COR-L47 (cell line): Measurements from ENCODE around the gene BBIP1.
A peak's percentile ranks its signal among the peaks of the same experiment; 100 is the strongest.
"Not testable (repeated sequence)": the region's sequence is repeated elsewhere in the genome, so short reads cannot be mapped to it uniquely, and the experiment has no call there.

Experiments used
- DNase-seq: peaks from one replicate; lab custom pipeline; 2025; lab: John Stamatoyannopoulos, UW

The BBIP1 gene

DNA sequence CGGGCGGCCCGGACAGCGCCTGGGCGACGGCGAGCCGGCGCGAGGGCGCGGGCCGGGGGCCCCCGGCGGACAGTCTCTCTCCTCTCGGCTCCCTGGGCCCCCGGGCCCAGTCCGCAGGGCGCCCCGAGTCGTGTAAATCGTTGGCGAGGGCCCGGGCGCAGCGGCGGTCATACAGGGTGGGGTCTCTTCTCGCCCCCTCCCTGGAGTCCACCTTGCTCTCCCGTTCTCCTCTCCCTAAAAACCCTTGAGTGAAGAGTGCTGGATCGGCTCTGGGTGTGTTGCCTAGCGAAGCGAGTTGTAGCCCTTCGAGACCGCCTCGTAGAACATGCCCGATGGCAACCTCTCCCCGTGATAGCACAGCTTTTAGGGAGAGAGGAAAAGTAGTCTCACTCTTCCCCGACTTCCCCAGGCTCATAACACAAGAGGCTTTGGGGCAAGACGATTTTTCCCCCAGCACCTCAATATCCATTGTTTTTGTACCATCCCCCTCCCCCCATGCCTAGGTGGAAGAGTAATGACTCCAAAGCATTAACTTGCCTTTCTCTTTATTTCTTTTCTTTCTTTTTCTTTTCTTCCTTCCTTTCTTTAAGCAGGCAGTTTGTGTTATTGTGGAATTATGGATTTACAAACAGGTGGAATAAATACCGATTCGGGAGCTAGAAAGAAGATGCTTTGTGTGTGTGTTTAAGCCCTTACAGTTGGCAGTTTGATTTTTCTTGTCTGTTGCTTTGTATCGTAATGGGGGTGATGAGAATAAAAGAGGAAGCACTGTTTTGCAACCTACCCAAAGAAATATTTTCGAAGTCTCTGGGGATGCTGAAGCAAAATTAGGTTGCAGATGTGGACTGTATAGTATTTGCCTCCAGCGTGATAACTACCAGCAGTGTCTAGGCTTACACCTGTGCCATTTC is 1.2 kb upstream of the BBIP1 start:
- DNase-seq = peak; percentile 22

DNA sequence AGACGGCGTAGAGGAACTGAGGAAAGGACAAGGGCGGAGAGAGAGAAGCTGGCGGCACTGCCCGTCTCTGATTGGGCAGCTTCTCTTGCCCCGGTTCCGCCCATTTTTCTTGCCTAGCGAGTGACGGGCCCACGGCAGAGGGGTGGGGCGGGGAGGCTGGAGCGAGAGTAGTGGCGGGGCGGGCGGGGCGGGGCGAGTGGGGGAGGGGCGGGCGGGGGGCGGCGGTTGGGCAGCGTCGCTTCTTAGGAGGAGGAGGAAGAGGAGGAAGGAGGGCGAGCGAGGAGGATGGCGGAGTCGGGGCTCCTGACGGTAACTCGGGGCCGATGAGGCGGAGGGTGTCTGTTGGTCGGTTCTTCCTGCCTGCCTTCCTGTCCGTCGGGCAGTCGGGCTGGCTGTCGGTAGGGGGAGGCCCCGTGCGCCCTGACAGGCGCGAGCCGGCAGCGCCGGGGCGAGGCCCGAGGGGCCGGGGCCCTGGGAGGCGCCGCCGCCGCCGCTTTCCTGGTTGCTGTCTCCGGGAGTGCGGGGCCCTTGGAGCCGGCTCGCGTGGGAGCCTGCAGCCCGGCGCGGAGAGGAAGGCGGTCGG is 460 bp upstream of the BBIP1 start, which contains the start of gene SHOC2:
Gene SHOC2, plus strand, starts transcription at position 256 of the 583 bp plus-strand sequence. CDS start 44,755 bp downstream, outside the sequence.
- peak; percentile 94 for DNase-seq

DNA sequence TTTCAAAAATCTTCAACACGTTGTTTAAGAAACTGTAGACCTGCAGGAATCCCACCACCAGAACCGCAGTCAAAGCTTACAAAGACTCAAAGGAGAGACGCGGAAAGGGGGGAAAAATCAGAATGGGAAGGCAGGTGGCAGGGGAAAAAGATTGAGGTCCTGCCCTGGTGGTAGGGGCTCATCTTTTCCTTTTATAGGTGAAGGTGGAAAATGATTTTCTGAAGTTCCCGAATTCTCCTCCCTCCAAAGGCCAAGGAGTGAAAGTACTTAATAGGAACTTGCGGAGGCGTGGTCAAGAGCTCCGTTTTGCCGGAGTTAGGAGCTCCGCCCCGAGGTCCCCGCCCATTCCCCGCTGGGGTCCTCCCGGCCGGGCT is 724 bp downstream of the BBIP1 start:
- DNase-seq = peak; percentile 74

GRCh38 chr10:110916554-110917346 is 2.2 kb downstream of the BBIP1 start:
- no peak for DNase-seq

DNA sequence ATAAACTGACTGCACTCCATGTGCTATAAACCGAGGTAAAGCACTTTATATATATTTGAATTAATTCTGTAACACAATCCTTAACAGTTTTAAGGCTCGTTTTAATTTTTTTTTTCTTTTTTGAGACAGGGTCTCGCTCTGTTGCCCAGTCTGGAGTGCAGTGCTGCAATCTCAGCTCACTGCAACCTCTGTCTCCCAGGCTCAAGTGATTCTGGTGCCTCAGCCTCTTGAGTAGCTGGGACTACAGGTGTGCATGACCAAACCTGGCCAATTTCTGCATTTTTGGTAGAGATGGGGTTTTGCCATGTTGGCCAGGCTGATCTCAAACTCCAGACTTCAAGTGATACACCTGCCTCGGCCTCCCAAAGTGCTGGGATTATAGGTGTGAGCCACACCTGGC is 3.4 kb downstream of the BBIP1 start:
- DNase-seq = not testable (repeated sequence)

DNA sequence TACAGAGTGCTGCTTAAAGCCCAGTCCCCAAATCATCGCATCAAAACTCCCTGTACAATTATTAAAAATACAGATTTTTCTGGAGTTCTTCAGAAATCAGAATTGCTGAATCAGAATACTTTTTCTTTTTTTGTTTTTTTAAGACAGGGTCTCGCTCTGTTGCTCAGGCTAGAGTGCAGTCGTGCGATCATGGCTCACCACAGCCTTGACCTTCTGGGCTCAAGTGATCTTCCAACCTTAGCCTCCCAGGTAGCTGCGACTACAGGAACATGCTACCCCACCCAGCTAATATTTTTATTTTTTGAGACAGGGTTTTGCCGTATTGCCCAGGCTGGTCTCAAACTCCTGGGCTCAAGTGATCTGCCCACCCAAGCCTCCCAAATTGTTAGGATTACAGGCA is 3.9 kb downstream of the BBIP1 start:
- no peak for DNase-seq

GRCh38 chr10:110914431-110914830 is 4.5 kb downstream of the BBIP1 start:
- DNase-seq = no peak

- DNase-seq = no peak
Measured at GRCh38 chr10:110912374-110912773, 6.6 kb downstream of the BBIP1 start.

GRCh38 chr10:110910138-110910537 is 8.8 kb downstream of the BBIP1 start:
- DNase-seq = no peak

DNA sequence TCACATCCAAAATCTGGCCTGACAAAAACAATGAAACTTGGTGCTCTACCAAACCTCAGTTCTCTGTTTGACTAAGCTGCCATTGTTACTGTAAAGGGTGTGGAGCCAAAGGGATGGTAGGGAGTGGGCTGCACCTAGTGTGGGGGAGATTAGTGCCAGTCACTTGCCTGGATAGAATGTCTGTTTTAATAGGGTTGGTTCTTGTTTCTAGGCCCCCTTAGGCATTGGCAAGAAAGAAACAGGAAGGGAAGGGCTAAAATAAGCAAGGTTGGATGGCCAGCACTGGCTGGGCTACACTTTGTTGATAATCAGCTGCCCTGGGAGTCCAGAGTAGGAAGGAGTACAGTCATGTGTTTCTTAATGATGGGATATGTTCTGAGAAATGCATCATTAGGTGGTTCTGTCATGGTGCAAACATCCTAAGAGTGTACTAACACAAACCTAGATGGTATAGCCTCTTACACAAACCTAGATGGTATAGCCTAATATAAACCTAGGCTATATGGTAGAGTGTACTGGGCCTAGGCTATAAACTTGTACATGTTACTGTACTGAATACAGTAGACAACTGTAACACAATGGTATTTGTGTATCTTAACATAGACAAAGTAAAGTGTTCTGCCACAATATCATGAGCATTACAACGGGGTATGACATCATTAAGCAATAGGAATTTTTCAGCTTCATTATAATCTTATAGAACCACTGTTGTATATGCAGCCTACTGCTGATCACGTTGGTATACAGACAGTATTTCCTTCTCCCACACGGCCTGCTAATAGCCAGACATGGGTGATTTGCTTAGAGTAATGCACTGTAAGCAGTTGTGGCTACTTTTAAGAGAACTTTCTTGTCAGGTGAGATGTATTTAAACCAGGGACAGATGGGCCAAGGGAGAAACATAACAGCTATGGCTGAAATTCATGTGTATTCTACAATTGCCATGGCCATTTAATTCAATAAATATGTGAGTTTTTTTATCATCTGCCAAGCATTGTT is 15.4 kb downstream of the BBIP1 start:
- DNase-seq = no peak

- no peak for DNase-seq
Measured at GRCh38 chr10:110901954-110902819, 16.8 kb downstream of the BBIP1 start.

- no peak for DNase-seq
Measured at GRCh38 chr10:110900983-110901382, 18.0 kb downstream of the BBIP1 start.

GRCh38 chr10:110898391-110898790 is 20.6 kb downstream of the BBIP1 start:
- DNase-seq = no peak

DNA sequence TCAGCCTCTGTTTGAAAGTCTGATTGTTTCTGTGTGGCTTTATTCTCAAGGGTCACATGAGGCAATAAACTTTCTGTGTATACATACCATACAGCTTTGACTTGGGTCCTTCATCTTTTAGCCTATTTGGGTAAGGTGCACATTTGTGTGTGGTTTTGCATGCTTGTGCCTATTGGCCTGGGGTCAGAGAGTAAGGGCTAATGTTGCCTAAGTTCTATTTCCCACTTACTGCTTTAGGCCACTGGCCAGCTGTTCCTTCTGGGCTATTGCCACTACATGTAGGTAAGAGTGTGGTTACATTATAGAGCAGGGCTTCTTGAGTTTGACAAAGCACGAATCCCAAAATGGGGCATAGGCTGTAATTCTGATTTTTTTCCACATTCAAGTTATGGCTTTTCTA is 21.8 kb downstream of the BBIP1 start:
- no peak for DNase-seq

DNA sequence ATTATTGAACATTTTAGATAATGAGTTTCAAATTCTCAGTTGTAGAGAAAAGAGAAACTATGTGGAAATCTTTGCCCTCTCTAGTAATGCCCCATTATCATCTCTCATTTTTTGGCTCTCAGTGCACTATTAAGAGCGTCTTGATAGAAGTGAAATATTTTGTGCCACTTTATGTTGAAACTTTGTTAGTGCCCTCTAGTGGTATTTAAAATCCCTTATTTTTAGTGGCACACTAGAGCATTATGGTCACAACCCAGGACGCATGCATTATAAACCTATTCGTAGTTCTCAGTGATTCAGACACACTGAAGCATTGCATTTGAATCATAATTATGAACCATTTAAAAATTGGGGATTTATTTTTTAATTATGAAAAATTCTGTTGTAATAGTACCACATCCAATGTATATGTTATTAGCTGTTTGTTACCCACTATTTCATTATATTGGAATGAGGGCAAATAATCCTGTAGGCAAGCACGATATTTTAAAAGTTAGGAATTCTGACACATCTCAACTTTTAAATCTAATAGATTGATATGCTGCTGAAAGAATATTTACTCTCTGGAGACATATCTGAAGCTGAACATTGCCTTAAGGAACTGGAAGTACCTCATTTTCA is 25.3 kb downstream of the BBIP1 start:
- peak; percentile 6 for DNase-seq

GRCh38 chr10:110892602-110893288 is 26.2 kb downstream of the BBIP1 start:
- DNase-seq = no peak

GRCh38 chr10:110887560-110887959 is 31.4 kb downstream of the BBIP1 start:
- DNase-seq = no peak

- DNase-seq = no peak
Measured at GRCh38 chr10:110885932-110886674, 32.9 kb downstream of the BBIP1 start.

DNA sequence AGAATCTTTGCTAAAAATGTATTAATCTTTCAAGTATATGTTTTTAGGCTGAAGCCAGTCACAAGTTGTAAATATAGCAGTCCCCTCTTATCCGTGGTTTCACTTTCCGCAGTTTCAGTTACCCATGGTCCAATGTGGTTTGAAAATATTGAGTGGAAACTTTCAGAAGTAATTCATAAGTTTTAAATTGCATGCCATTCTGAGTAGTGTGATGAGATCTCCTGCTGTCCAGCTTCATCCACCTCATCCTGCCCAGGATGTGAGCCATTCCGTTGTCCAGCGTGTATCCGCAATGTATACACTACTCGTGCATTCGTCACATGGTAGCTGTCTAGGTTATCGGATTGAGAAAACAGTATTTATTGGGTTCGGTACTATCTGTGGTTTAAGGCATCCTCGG is 35.1 kb downstream of the BBIP1 start:
- DNase-seq = no peak
